Gastroesophageal sphincter (tissue), 4 donors: ENCODE results near the gene PDGFA. TPM values are rescaled to one million over a fixed set of nuclear protein-coding genes. Genes with fewer than 3 reads are reported as not detected.

Experiments
- ATAC-seq: fragments of 150-250 bp; one replicate; pipeline ENCODE4 v1.9.1; 2016; ENCODE audit warnings: mild to moderate bottlenecking, moderate library complexity
- H3K27ac ChIP-seq, 4 donors: fragments of 200-600 bp; sonication (generic) in 3 of 4; 1 replicate in 3 of 4; 2 replicates in 1 of 4; pipeline ENCODE4 v1.5.1; 2016 to 2019
- H3K27me3 ChIP-seq: fragments of 200-600 bp; sonication (generic); one replicate; pipeline ENCODE4 v1.5.1; 2019
- H3K36me3 ChIP-seq, 2 donors: fragments of 200-600 bp; sonication (generic); one replicate each; pipeline ENCODE4 v1.5.1; 2019; ENCODE audit warnings: control low read depth in 1 of 2
- H3K4me1 ChIP-seq, 3 donors: fragments of 200-600 bp; sonication (generic); 1 replicate in 2 of 3; 2 replicates in 1 of 3; pipeline ENCODE4 v1.5.1; 2016 to 2019; ENCODE audit warnings: control low read depth in 2 of 3
- H3K4me3 ChIP-seq, 2 donors: fragments of 200-600 bp; sonication (generic); one replicate each; pipeline ENCODE4 v1.5.1; 2019; ENCODE audit warnings: mild to moderate bottlenecking in 1 of 2, moderate library complexity in 1 of 2
- H3K9me3 ChIP-seq, 3 donors: fragments of 200-600 bp; sonication (generic); one replicate each; pipeline ENCODE4 v1.5.1; 2017 to 2019; ENCODE audit warnings: control low read depth in 2 of 3
- EP300 ChIP-seq: sonication (generic); formaldehyde crosslinking; IDR thresholded peaks from one replicate; pipeline ENCODE4 v1.6.1; 2017; ENCODE audit warnings: antibody characterized with exemption, mild to moderate bottlenecking
- POLR2A ChIP-seq, 2 donors: fragments of 450-650 bp; IDR thresholded peaks; one replicate each; pipeline ENCODE4 v1.6.1; 2017; ENCODE audit warnings: antibody characterized with exemption in 2 of 2, mild to moderate bottlenecking in 2 of 2, moderate library complexity in 1 of 2
- POLR2AphosphoS5 ChIP-seq: sonication (generic); formaldehyde crosslinking; IDR thresholded peaks from one replicate; pipeline ENCODE4 v1.6.1; 2017; ENCODE audit warnings: antibody characterized with exemption
- WGBS, 2 donors: methylation state at CpG; one replicate each; pipeline ENCODE4 v1.1.5; 2018; ENCODE audit warnings: low coverage in 1 of 2; 5-methylcytosine and 5-hydroxymethylcytosine counted together
- total RNA-seq, 4 donors: library from RNA; depleted of rRNA; stranded (reverse); fragments of >200 nt; gene quantifications; one replicate each; pipeline ENCODE4 v1.1.0, GENCODE V29; 2016
- TF ChIP-seq, protein P1 (sequence below), 4 experiments: fragments of 200-600 bp in 2 of 4; fragments of 450-650 bp in 2 of 4; sonication (generic) in 1 of 4; IDR thresholded peaks; one replicate each; pipeline ENCODE4 v1.5.1; 2017 to 2019; ENCODE audit warnings: antibody characterized with exemption in 4 of 4, mild to moderate bottlenecking in 2 of 4, moderate library complexity in 2 of 4

PDGFA gene
- total RNA-seq, 4 donors from 2014 or later = 66.0 to 162 (median 120) TPM

DNA sequence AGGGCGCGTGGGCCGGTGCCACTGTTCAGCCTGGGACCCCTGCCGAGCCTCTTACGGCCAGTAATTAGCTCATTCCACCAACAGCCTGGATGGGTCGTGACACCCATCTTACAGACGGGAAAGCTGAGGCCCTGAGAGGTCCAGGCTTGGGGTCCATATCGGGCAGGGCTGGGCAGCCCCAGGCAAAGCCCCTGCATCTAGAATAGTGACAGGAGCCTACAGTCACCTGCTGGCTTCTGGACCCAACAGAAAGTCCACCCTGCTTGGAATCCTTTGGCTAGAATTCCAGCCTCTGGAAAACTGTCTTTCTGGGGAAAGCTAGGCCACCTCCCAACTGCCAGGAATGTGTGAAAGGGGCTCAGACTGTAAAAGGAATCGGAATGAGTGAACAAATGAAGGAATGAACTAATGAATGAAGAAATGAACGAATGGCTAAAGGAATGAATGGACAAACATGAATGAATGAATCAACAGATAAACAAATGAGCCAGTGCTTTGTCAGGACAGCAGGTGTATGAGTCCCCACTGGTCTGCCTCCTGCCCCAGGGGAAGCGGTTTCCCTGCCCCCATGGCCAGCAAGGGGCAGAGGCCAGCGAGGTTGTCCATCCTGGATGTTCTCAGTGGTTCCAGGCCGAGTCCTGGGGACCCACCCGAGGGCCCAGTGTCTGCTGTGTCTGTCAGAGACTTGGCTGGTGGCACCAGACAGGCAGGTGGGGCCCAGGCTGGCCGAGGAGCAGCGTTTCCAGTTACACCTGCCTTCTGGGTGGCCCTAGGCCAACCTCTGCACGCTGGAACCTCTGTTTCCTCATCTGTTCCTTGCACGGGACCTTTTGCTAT, 24.1 kb upstream of the PDGFA start:
- Histone ChIP-seq H3K4me3 (no peak overlapping the region), H3K4me1 (peaks cover 0 to 11% (median 0%) of the 10 kb centered on the region in 3 donors), H3K9me3 (no peaks in the 10 kb centered on the region), H3K36me3 (no peaks in the 10 kb centered on the region), H3K27ac (peak overlapping the region in 1 of 4 donors; percentile 43), H3K27me3 (no peaks in the 10 kb centered on the region)
- no peak for TF ChIP-seq POLR2A (IDR thresholded peaks at IDR 0.05)
- TF ChIP-seq POLR2AphosphoS5 = no peak
- TF ChIP-seq, protein P1, sequence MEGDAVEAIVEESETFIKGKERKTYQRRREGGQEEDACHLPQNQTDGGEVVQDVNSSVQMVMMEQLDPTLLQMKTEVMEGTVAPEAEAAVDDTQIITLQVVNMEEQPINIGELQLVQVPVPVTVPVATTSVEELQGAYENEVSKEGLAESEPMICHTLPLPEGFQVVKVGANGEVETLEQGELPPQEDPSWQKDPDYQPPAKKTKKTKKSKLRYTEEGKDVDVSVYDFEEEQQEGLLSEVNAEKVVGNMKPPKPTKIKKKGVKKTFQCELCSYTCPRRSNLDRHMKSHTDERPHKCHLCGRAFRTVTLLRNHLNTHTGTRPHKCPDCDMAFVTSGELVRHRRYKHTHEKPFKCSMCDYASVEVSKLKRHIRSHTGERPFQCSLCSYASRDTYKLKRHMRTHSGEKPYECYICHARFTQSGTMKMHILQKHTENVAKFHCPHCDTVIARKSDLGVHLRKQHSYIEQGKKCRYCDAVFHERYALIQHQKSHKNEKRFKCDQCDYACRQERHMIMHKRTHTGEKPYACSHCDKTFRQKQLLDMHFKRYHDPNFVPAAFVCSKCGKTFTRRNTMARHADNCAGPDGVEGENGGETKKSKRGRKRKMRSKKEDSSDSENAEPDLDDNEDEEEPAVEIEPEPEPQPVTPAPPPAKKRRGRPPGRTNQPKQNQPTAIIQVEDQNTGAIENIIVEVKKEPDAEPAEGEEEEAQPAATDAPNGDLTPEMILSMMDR (IDR thresholded peaks at IDR 0.05) = no peak
- no peak for TF ChIP-seq EP300
- ATAC-seq = no peak
- 53 to 83% methylated on average over 4 to 5 of the region's 18 CpGs for WGBS, 2 donors

DNA sequence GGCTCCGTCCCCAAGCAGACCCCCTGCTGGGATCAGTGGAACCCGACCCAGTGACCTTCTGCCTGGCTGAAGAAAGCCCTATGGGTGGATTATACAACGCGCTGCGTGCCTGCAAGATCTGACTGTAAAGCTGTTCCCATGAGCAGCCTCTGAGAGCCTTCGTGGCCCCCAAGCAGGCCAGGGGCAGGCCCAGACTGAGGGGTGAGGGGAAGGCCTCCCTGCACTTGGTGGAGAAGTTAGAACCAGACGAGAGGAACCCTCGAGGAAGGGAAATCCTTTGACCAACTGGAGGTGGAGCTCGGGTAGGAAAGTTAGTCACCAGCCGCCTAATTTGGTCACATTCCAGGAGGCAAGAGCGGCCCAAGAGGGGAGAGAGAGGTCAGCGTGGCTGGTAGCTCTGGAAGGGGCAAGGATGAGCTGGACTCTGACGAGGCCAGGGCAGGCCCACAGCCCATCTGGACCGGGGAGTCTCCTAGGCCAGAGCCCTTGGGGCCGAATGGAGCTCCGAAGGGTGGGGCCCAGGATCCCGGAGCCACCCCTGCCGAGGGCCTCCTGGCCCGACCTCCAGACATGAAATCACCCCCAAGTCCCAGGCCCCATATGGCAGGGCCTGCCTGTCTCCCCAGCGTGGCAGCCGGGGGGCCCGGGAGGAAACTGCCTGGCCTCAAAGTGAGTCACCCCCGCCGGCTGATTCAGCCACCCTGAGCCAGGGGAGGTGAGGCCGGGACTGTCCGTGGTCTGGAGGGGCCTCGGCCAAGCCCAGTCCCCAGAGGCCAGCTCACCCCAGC, 23.3 kb upstream of the PDGFA start:
- Histone ChIP-seq H3K4me3 (no peak overlapping the region), H3K36me3 (no peaks in the 10 kb centered on the region), H3K9me3 (no peaks in the 10 kb centered on the region), H3K4me1 (peaks cover 0 to 18% (median 6%) of the 10 kb centered on the region in 3 donors), H3K27me3 (no peaks in the 10 kb centered on the region), H3K27ac (peak overlapping the region in 2 of 4 donors; percentile 43 to 47)
- no peak for TF ChIP-seq POLR2AphosphoS5
- no peak for TF ChIP-seq POLR2A (IDR thresholded peaks at IDR 0.05)
- TF ChIP-seq, protein P1 (IDR thresholded peaks at IDR 0.05) = no peak
- TF ChIP-seq EP300 = no peak
- ATAC-seq = peak; percentile 33
- WGBS, 2 donors = 24 to 41% methylated on average over 6 to 8 of the region's 27 CpGs

DNA sequence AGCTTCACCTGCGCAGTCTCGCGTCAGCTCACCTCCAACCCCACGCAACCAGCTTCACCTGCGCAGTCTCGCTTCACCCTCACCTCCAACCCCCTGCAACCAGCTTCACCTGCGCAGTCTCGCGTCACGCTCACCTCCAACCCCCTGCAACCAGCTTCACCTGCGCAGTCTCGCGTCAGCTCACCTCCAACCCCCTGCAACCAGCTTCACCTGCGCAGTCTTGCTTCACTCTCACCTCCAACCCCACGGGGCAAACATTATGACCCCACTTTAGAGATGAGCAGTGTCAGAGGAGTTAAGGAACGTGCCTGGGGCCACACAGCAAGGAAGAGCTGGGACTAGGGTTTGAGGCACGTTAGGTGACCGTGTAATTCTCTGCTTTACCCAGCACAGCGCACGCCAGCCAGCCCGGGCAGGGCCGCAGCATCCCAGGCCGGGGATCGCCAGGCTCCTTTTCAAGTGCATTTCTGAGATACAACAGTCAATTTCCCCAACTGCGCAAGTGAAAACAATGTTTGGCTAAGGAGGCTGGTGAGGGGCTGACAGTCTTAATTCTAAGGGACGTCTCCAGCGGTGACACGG, 22.6 kb upstream of the PDGFA start:
- Histone ChIP-seq H3K4me1 (peaks cover 0 to 20% (median 7%) of the 10 kb centered on the region in 3 donors), H3K9me3 (no peaks in the 10 kb centered on the region), H3K27ac (peak overlapping the region in 2 of 4 donors; percentile 25 to 47), H3K27me3 (no peaks in the 10 kb centered on the region), H3K4me3 (no peak overlapping the region), H3K36me3 (no peaks in the 10 kb centered on the region)
- TF ChIP-seq, protein P1 (IDR thresholded peaks at IDR 0.05) = no peak
- no peak for TF ChIP-seq EP300
- TF ChIP-seq POLR2A (IDR thresholded peaks at IDR 0.05) = no peak
- TF ChIP-seq POLR2AphosphoS5 = no peak
- no peak for ATAC-seq
- 60 to 94% methylated on average over 1 to 12 of the region's 28 CpGs for WGBS, 2 donors

- Histone ChIP-seq H3K36me3 (no peaks in the 10 kb centered on the region), H3K4me1 (peaks cover 0 to 20% (median 7%) of the 10 kb centered on the region in 3 donors), H3K9me3 (no peaks in the 10 kb centered on the region), H3K4me3 (no peak overlapping the region), H3K27me3 (no peaks in the 10 kb centered on the region), H3K27ac (no peak overlapping the region)
- 80 to 87% methylated on average over 1 to 14 of the region's 17 CpGs for WGBS, 2 donors
- TF ChIP-seq, protein P1 (IDR thresholded peaks at IDR 0.05) = no peak
- TF ChIP-seq EP300 (no peak), POLR2A (IDR thresholded peaks at IDR 0.05) (no peak)
- no peak for ATAC-seq
Measured at GRCh38 chr7:541661-542060, 22.0 kb upstream of the PDGFA start.
